PC-3 (cell line): ENCODE data around the gene ACOT11.

ENCODE experiments used
- CTCF ChIP-seq: fragments of 300-600 bp; sonication (generic); conservative IDR thresholded peaks from 2 replicates; pipeline ENCODE4 v1.5.1; 2017; ENCODE audit warnings: antibody characterized with exemption, low read depth, mild to moderate bottlenecking, low read length
- EZH2 ChIP-seq: fragments of 300-600 bp; sonication (generic); IDR thresholded peaks from one replicate; pipeline ENCODE4 v1.6.1; 2017; ENCODE audit warnings: antibody characterized with exemption, mild to moderate bottlenecking, low read length; ENCODE audit not compliant: unreplicated experiment
- EZH2phosphoT487 ChIP-seq: fragments of 300-600 bp; sonication (generic); IDR thresholded peaks from 2 replicates; pipeline ENCODE4 v1.6.1; 2018; ENCODE audit warnings: mild to moderate bottlenecking, antibody characterized with exemption, low read length, borderline replicate concordance

- no peak for TF ChIP-seq CTCF
- no peak for TF ChIP-seq EZH2
- TF ChIP-seq EZH2phosphoT487 = no peak
These were observed 17.1 kb downstream of the ACOT11 start for GRCh38 chr1:54565113-54565501.
